ENCODE measurements around the gene NRSN1. TPM values are rescaled to one million over a fixed set of nuclear protein-coding genes. Genes with fewer than 3 reads are reported as not detected.
"Not testable (repeated sequence)": the region's sequence is repeated elsewhere in the genome, so short reads cannot be mapped to it uniquely, and the experiment has no call there.

NRSN1 gene
- total and polyA plus RNA-seq, 2 donors = 0.73 to 0.90 TPM

DNA sequence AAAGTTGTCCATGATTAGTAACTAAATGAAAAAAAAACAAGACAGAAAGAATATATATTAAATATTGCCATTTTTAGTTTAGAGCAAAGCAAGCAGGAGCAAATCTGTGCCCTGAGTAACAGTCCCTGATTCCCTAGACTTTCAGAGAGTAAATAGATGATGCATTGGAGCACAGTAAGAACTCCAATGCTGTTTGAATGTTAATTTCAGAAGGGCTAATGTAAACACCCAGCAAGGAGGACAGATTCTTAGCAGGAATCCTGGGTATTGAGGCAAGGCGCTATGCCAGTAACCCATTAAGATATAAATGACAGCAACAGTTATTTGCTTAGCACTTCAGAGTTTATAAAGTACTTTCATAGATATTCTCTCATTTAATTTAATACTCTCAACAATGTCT lies 15.6 kb upstream of the NRSN1 start:
- WGBS = 0% methylated on average over 1 of the region's 1 CpG
- Histone ChIP-seq H3K4me1 (ENCODE audit: insufficient read depth) (no peaks in the 10 kb centered on the region), H3K4me3 (ENCODE audit: low read depth, low read length) (no peak overlapping the region), H3K36me3 (ENCODE audit: insufficient read depth) (no peaks in the 10 kb centered on the region), H3K27ac (ENCODE audit: low read depth) (no peak overlapping the region)
- DNase-seq (ENCODE audit: extremely low spot score) = no peak

DNA sequence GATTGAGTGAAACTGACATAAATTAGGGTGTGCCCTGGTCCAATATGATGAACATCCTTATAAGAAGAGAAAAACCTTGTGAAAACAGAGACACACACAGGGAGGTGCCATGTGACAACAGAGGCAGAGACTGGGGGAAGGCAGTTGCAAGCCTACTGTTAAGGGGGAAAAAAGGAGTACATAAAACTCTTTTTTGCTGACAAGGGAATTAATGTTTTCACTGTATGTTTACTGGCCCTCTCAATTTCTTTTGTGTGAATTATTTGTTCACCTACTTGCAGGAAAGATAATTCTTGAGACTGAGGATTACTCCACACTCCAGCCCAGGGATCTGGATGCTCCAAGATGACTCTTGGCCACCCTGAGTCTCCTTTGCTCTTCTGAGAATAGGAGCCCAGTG lies 12.1 kb upstream of the NRSN1 start:
- Histone ChIP-seq H3K27ac (ENCODE audit: low read depth) (no peak overlapping the region), H3K4me1 (ENCODE audit: insufficient read depth) (no peaks in the 10 kb centered on the region), H3K4me3 (ENCODE audit: low read depth, low read length) (no peak overlapping the region), H3K36me3 (ENCODE audit: insufficient read depth) (no peaks in the 10 kb centered on the region)
- no peak for DNase-seq (ENCODE audit: extremely low spot score)

DNA sequence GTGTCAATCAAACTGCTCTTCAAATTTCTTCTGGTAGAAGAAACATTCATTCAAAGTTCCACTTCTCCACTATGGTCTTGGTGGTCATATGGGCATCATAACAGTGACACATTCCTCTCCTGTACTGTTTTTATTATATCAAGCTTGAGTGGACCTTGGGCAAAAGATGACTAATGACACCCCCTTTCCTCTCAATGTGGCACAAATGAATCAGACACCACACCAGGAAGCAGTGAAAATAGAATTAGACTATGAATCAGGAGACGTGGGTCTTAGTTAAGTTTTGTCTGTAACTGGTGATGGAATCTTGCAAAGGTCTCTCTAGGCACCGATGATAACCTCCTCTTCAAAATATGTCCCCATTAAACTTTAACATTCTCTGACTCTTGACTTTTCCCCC lies 9.0 kb upstream of the NRSN1 start:
- no peak for DNase-seq (ENCODE audit: extremely low spot score)
- Histone ChIP-seq H3K4me3 (ENCODE audit: low read depth, low read length) (no peak overlapping the region), H3K36me3 (ENCODE audit: insufficient read depth) (no peaks in the 10 kb centered on the region), H3K4me1 (ENCODE audit: insufficient read depth) (no peaks in the 10 kb centered on the region), H3K27ac (ENCODE audit: low read depth) (no peak overlapping the region)
- WGBS = 78% methylated on average over 2 of the region's 2 CpGs

DNA sequence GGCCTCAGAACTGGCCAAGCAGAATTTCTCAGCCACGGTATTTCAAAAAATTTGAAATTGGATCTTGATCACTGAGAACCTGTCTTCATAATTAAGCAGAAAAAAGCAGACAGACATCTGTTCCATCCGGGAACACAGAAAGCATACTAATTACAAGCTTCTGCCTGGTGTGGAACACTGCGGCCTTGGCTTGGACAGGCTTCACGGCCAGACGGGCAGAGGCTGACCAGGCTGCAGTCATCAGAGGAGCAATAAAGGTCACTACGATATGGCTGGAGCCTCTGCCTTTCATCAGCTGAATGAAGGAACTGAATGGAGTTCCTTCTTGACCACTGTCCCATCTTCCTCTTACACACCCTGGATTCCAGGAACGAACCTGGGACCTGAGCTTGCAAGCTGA lies 3.9 kb upstream of the NRSN1 start:
- no peak for DNase-seq (ENCODE audit: extremely low spot score)
- Histone ChIP-seq H3K27ac (ENCODE audit: low read depth) (no peak overlapping the region), H3K4me1 (ENCODE audit: insufficient read depth) (no peaks in the 10 kb centered on the region), H3K4me3 (ENCODE audit: low read depth, low read length) (no peak overlapping the region), H3K36me3 (ENCODE audit: insufficient read depth) (no peaks in the 10 kb centered on the region)
- WGBS = 52% methylated on average over 7 of the region's 7 CpGs

DNA sequence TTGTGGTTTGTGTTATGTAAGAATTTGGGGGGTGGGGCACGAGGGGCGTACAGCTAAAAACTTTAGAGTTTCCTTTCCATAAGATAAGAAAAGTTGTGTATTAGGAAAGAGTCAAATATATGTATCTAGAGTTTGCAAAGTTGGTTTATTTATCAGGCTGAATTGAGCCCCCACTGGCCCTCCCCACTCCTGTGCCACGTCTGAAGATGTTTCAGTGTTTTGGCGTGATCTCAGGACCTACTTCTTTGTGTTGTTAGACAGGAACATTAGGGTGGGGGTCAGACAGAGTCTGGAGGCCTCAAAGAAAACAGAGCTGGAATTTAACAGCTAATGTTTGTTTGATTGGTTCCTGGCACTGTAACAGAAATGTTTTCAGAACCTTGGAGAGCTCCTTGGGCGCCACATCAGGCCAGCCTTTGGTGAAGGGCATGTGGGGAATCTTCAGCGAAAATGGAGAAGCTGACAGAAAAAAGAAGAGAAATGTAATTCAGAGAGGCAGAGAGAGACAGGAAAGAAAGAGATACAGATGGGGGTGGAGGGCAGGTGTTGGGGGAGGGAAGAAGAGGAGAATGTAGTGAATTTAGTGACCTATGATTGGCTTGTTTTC lies 674 bp downstream of the NRSN1 start:
- H3K36me3 ChIP-seq (ENCODE audit: insufficient read depth) = no peaks in the 10 kb centered on the region

DNA sequence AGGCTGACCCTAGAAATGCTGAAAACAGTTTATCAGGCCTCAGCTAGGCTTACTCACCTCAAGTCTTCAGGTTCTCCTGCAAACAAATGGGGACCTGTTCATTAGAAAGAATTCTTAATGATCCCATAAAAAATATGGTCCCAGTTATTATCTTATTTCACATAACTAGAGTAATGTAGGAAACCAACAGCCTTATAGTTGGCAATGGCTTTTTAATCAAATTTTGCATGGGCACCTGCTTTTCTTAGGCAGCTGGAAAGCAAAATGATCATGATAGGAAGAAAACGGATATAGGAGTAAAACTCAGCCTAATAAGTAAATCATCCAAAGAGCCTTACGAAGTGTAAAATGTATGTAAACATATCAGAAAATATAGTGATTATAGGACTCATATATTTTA lies 1.3 kb downstream of the NRSN1 start:
- DNase-seq (ENCODE audit: extremely low spot score) = no peak
- no peak overlapping the region for H3K4me3 ChIP-seq (ENCODE audit: low read depth, low read length)
- H3K36me3 ChIP-seq (ENCODE audit: insufficient read depth) = no peaks in the 10 kb centered on the region
- no peak overlapping the region for H3K27ac ChIP-seq (ENCODE audit: low read depth)
- no peaks in the 10 kb centered on the region for H3K4me1 ChIP-seq (ENCODE audit: insufficient read depth)
- 81% methylated on average over 2 of the region's 2 CpGs for WGBS

More for the DNA sequence above, 674 bp downstream of the NRSN1 start:
- Histone ChIP-seq H3K27ac (ENCODE audit: low read depth) (no peak overlapping the region), H3K4me1 (ENCODE audit: insufficient read depth) (no peaks in the 10 kb centered on the region), H3K4me3 (ENCODE audit: low read depth, low read length) (no peak overlapping the region)
- DNase-seq (ENCODE audit: extremely low spot score) = peak; percentile 72
- WGBS = 2% methylated on average over 6 of the region's 6 CpGs

DNA sequence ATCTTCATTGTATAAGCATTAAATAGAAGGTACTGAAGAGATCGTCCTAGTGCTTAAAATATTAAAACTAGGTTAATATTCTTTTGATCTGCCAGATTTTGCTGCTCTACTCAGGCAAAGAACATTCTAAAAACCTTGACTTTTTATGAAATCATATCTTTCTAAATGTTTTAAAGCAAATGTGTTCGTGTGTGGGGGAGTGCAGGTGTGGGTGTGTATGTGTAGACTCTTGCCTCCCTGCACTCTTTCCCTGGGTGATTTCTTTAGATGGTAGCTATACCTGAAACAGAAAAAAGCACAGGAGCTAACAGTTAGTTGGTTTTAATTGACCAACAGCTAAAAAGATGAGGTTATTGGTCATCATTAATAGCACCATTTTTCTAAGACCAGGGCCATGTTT lies 5.7 kb downstream of the NRSN1 start:
- Histone ChIP-seq H3K27ac (ENCODE audit: low read depth) (no peak overlapping the region), H3K4me3 (ENCODE audit: low read depth, low read length) (no peak overlapping the region), H3K4me1 (ENCODE audit: insufficient read depth) (no peaks in the 10 kb centered on the region), H3K36me3 (ENCODE audit: insufficient read depth) (no peaks in the 10 kb centered on the region)
- WGBS = 76% methylated on average over 2 of the region's 2 CpGs
- no peak for DNase-seq (ENCODE audit: extremely low spot score)

DNA sequence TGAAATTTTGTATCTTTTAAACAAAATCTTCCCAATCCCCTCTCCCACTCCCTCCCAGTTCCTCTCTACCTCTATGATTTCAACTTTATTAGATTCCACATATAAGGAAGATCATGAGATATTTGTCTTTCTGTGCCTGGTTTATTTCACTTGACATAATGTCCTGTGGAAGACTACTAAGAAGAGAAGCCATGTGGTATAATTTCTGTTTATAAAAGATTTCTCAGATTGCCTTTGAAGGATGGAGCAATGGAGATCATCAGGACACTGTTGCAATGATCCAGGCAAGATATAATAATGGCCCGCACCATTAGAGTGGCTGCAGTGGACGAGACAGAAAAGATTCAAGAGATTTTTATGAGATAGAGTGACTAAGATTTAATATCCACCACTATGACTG lies 13.1 kb downstream of the NRSN1 start:
- Histone ChIP-seq H3K4me3 (ENCODE audit: low read depth, low read length) (no peak overlapping the region), H3K27ac (ENCODE audit: low read depth) (no peak overlapping the region), H3K4me1 (ENCODE audit: insufficient read depth) (no peaks in the 10 kb centered on the region), H3K36me3 (ENCODE audit: insufficient read depth) (no peaks in the 10 kb centered on the region)
- DNase-seq (ENCODE audit: extremely low spot score) = no peak
- 51% methylated on average over 2 of the region's 2 CpGs for WGBS

DNA sequence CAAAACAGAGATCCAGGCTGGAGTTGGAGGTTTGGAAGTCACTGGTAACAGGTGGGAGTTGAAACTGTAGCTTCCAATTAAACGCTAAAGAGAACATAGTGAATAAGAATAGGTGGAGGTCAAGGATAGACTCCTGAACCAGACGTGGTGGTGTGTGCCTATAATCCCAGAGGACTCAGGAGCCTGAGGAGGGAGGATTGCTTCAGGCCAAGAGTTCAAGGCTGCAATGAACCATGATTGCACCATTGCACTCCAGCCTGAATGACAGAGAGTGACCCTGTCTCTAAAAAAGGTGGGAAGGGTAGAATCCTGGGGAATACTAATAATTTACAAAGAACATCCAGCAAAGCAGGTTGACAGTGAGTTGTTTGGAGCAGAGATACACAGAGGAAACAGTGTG lies 13.6 kb downstream of the NRSN1 start:
- no peaks in the 10 kb centered on the region for H3K4me1 ChIP-seq (ENCODE audit: insufficient read depth)
- no peak for DNase-seq (ENCODE audit: extremely low spot score)
- WGBS = 63% methylated on average over 2 of the region's 2 CpGs
- H3K36me3 ChIP-seq (ENCODE audit: insufficient read depth) = no peaks in the 10 kb centered on the region
- H3K4me3 ChIP-seq (ENCODE audit: low read depth, low read length) = no peak overlapping the region
- H3K27ac ChIP-seq (ENCODE audit: low read depth) = no peak overlapping the region

DNA sequence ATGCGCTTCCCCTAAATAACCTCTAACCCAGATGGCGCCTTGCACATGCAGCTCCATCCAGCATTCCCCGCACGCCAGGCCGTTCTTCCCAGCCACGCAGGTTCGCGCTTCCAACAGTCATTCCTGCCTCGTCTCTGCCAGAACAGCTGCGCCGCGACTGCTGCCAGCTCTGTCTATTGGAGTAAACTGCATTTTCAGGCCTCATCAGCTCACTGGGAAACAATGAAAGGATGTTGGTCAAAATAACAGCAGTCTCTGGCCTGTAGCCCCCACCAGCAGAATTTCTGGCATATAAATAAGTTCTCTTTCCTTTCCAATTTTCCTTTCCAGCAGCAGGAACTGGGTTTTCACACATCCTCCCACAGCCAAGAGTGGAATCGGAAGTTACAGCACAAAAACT lies 14.6 kb downstream of the NRSN1 start:
- DNase-seq (ENCODE audit: extremely low spot score) = no peak
- no peak overlapping the region for H3K4me3 ChIP-seq (ENCODE audit: low read depth, low read length)
- no peaks in the 10 kb centered on the region for H3K36me3 ChIP-seq (ENCODE audit: insufficient read depth)
- H3K4me1 ChIP-seq (ENCODE audit: insufficient read depth) = no peaks in the 10 kb centered on the region
- 74% methylated on average over 13 of the region's 13 CpGs for WGBS
- H3K27ac ChIP-seq (ENCODE audit: low read depth) = no peak overlapping the region

DNA sequence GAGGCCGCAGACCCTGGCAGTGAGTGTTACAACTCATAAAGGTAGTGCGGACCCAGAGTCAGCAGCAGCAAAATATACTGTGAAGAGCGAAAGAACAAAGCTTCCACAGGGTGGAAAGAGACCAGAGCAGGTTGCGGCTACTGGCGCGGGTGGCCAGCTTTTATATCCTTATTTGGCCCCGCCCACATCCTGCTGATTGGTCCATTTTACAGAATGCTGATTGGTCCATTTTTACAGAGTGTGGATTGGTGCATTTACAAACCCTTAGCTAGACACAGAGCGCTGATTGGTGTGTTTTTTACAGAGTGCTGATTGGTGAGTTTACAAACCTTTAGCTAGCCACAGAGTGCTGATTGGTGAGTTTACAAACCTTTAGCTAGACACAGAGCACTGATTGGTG lies 16.7 kb downstream of the NRSN1 start:
- WGBS = 94% methylated on average over 8 of the region's 8 CpGs
- H3K36me3 ChIP-seq (ENCODE audit: insufficient read depth); H3K4me3 ChIP-seq (ENCODE audit: low read depth, low read length); DNase-seq (ENCODE audit: extremely low spot score); H3K27ac ChIP-seq (ENCODE audit: low read depth); H3K4me1 ChIP-seq (ENCODE audit: insufficient read depth): not testable (repeated sequence)

DNA sequence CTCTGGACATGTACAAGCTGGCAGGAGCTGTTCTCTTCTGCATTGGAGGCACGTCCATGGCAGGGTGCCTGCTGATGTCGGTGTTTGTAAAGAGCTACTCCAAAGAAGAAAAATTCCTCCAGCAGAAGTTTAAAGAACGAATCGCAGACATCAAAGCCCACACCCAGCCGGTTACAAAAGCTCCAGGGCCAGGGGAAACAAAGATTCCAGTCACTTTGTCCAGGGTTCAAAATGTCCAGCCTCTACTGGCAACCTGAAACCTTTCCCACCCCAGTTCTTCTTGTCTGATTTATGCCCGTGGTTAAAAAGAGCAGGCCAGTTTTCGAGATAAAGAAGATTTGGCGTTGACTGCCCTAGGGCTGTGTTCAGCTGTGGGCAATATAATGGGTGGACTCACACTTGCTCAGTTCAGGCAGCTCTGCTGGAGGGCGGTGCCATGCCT lies 19.7 kb downstream of the NRSN1 start:
- 35% methylated on average over 9 of the region's 9 CpGs for WGBS
- Histone ChIP-seq H3K36me3 (ENCODE audit: insufficient read depth) (no peaks in the 10 kb centered on the region), H3K4me3 (ENCODE audit: low read depth, low read length) (no peak overlapping the region), H3K27ac (ENCODE audit: low read depth) (no peak overlapping the region), H3K4me1 (ENCODE audit: insufficient read depth) (no peaks in the 10 kb centered on the region)
- no peak for DNase-seq (ENCODE audit: extremely low spot score)

DNA sequence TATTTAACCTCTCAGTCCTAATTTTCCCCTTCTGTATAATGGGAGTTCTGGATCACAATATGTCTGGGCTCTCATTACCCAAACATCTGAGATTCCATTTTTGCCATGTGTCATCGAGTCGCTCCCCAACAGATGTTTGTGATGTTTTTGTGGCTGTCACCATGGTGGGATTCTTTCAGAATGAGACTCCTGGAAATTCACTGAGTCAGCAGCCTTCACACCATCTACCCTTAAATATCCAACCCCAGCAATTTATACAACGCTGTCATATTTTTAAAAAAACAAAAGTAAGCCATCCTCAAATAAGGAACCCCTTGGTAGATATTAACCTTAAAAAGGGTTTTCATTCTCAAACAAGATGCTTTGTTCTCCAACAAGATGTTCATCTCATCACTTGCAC lies 20.9 kb downstream of the NRSN1 start:
- Histone ChIP-seq H3K4me3 (ENCODE audit: low read depth, low read length) (no peak overlapping the region), H3K4me1 (ENCODE audit: insufficient read depth) (no peaks in the 10 kb centered on the region), H3K36me3 (ENCODE audit: insufficient read depth) (no peaks in the 10 kb centered on the region), H3K27ac (ENCODE audit: low read depth) (no peak overlapping the region)
- DNase-seq (ENCODE audit: extremely low spot score) = no peak
- WGBS = 92% methylated on average over 3 of the region's 3 CpGs

DNA sequence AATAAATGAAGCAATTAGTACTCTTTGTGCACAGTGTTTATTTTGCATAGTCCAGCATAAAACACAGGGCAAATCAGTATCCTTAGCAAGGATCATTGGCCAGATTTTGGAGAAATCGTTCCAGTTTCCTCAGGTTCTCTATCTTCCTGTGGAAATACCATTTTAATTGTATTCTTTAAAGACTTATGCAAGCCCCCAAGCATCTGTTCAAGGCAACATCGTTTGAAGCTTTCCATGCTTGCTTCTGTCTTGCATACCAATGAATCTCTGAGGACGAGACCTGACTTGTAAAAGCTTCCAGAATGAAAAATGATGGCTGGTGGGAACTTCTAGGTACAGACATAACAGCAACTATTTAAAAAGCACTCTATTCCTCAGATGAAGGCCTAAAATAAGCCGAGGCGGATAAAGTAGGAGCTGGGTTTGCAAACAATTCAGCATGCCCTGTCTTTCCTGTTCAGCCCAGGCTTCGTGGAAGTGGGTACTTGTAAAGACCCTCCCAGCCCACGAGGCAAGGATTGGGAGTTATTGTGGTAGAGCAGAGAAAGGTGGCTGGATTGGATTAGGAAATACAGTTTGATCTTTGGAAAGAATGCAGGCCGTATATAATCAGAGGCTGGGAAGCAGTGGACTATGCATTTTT lies 21.6 kb downstream of the NRSN1 start:
- no peak overlapping the region for H3K27ac ChIP-seq (ENCODE audit: low read depth)
- 49% methylated on average over 8 of the region's 8 CpGs for WGBS
- H3K4me1 ChIP-seq (ENCODE audit: insufficient read depth) = no peaks in the 10 kb centered on the region
- no peak overlapping the region for H3K4me3 ChIP-seq (ENCODE audit: low read depth, low read length)
- no peak for DNase-seq (ENCODE audit: extremely low spot score)
- no peaks in the 10 kb centered on the region for H3K36me3 ChIP-seq (ENCODE audit: insufficient read depth)

DNA sequence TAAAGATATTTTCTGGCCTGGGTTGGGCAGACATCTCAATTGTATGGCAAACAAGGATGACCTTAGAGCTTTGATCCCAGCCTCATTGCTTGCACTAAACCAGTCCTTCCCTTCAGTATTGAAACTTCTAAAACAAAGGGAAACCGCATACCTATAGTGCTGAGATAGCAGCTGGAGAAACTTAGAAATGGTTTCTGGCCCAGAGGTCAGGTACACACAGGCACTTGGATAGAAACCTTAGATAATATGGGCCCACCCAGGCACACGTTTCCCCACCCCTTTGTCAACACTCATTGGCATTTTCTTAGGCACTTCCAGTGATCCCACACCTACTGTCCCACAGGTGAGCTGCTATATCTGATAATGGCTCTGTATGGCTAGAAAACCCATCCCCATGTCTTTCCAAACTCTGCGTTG lies 22.1 kb downstream of the NRSN1 start:
- no peak overlapping the region for H3K4me3 ChIP-seq (ENCODE audit: low read depth, low read length)
- WGBS = 76% methylated on average over 3 of the region's 3 CpGs

More for the DNA sequence above, 22.1 kb downstream of the NRSN1 start:
- no peak overlapping the region for H3K27ac ChIP-seq (ENCODE audit: low read depth)
- DNase-seq (ENCODE audit: extremely low spot score) = no peak
- H3K4me1 ChIP-seq (ENCODE audit: insufficient read depth) = no peaks in the 10 kb centered on the region
- no peaks in the 10 kb centered on the region for H3K36me3 ChIP-seq (ENCODE audit: insufficient read depth)

Data from urinary bladder (tissue), 4 donors.